HT-29 (cell line): ENCODE measurements around the gene BACH2. TPM values are rescaled to one million over a fixed set of nuclear protein-coding genes. Genes with fewer than 3 reads are reported as not detected.
A peak's percentile ranks its signal among the peaks of the same experiment; 100 is the strongest.
"Not testable (repeated sequence)": the region's sequence is repeated elsewhere in the genome, so short reads cannot be mapped to it uniquely, and the experiment has no call there.

ENCODE experiments used
- DNase-seq: peaks from one replicate; pipeline ENCODE4 v3.0.0-alpha.2; 2015; ENCODE audit warnings: low spot score
- total RNA-seq: library from RNA; depleted of rRNA; stranded (reverse); fragments of >200 nt; shearing (Covaris generic); gene quantifications from 2 replicates; pipeline ENCODE4 v1.2.3, GENCODE V29; 2014

The BACH2 gene
- total RNA-seq, 1 experiment from 2014 or later: not detected

- DNase-seq: no peak
These were observed 324.6 kb downstream of the BACH2 start for GRCh38 chr6:89972025-89972381.

GRCh38 chr6:89971338-89972024, 325.2 kb downstream of the BACH2 start:
- DNase-seq: not testable (repeated sequence)

GRCh38 chr6:89970609-89971337, 325.9 kb downstream of the BACH2 start:
- peak; percentile 32 for DNase-seq

- no peak for DNase-seq
These were observed 326.6 kb downstream of the BACH2 start for GRCh38 chr6:89970072-89970471.

- no peak for DNase-seq
These were observed 329.7 kb downstream of the BACH2 start for GRCh38 chr6:89966913-89967312.

GRCh38 chr6:89966228-89966544, 330.5 kb downstream of the BACH2 start:
- DNase-seq: no peak

- DNase-seq: no peak
These were observed 331.0 kb downstream of the BACH2 start for GRCh38 chr6:89965441-89966227.

- no peak for DNase-seq
These were observed 333.3 kb downstream of the BACH2 start for GRCh38 chr6:89963391-89963790.

- no peak for DNase-seq
These were observed 335.2 kb downstream of the BACH2 start for GRCh38 chr6:89961481-89961880.

GRCh38 chr6:89959883-89960282, 336.8 kb downstream of the BACH2 start:
- DNase-seq: no peak

GRCh38 chr6:89956182-89956581, 340.5 kb downstream of the BACH2 start:
- no peak for DNase-seq

GRCh38 chr6:89955364-89955763, 341.3 kb downstream of the BACH2 start:
- DNase-seq: no peak

GRCh38 chr6:89954721-89955148, 341.9 kb downstream of the BACH2 start:
- no peak for DNase-seq

- no peak for DNase-seq
These were observed 344.0 kb downstream of the BACH2 start for GRCh38 chr6:89952686-89953085.

- no peak for DNase-seq
These were observed 344.5 kb downstream of the BACH2 start for GRCh38 chr6:89952105-89952671.

- DNase-seq: no peak
These were observed 345.0 kb downstream of the BACH2 start for GRCh38 chr6:89951574-89952104.

GRCh38 chr6:89950879-89951391, 345.7 kb downstream of the BACH2 start:
- no peak for DNase-seq

- no peak for DNase-seq
These were observed 346.2 kb downstream of the BACH2 start for GRCh38 chr6:89950446-89950845.

- no peak for DNase-seq
These were observed 347.8 kb downstream of the BACH2 start for GRCh38 chr6:89948876-89949275.

- no peak for DNase-seq
These were observed 351.7 kb downstream of the BACH2 start for GRCh38 chr6:89944826-89945407.

- no peak for DNase-seq
These were observed 352.4 kb downstream of the BACH2 start for GRCh38 chr6:89944181-89944755.
